GM19438 (cell line): ENCODE results near the gene RGS2.

ENCODE experiments used
- ATAC-seq: cut with Tn5 transposase; IDR thresholded peaks from one replicate; pipeline ENCODE4 v1.9.1; 2021; ENCODE audit warnings: low read depth; ENCODE audit not compliant: unreplicated experiment

Gene RGS2

DNA sequence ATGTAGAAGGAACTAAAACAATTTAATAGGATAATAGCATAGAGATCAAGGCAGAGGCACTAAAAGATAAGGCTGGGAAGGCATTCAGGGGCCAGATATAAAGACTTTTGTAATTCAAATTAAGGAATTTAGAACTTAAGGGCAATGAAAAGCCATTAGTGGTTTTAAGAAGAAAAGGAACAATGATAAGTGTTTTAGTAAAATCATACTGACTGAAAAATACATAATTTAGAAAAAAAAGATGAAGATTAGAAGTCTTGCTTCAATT lies 14.1 kb upstream of the RGS2 start:
- no peak for ATAC-seq

DNA sequence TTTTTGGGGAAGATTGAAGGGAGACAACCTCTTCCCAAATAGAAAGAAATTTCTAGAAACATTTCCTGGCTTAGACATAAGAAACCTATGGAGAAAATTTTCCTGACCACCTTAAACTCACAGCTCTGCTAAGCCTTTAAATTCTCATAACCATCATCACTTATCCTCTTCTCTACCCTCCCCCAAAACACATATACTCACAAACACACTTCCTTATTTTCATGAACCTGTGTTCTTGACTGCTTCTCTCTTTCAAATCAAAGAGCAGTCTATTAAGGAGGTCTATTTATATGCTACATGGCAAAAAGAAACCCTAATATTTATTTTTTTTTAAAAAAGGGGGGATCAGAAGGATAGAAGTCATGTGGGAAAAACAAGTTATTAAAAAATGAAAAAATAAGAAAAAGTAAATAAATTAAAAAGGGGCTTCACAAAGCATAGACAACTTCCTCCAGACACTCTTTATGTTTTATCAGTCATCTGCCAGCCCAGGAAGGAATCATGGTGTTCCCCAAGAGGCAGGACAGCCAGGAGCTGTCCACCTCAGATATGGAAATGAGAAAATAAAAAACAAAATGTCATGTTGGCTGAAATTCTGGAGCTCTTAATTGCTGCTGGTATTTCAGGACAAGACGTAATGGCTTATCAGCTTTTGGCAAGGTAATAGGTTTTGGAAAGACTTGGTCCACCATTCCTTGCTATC lies 12.8 kb upstream of the RGS2 start:
- ATAC-seq, result no peak

- no peak for ATAC-seq
Measured at GRCh38 chr1:192797143-192797542, 11.7 kb upstream of the RGS2 start.

DNA sequence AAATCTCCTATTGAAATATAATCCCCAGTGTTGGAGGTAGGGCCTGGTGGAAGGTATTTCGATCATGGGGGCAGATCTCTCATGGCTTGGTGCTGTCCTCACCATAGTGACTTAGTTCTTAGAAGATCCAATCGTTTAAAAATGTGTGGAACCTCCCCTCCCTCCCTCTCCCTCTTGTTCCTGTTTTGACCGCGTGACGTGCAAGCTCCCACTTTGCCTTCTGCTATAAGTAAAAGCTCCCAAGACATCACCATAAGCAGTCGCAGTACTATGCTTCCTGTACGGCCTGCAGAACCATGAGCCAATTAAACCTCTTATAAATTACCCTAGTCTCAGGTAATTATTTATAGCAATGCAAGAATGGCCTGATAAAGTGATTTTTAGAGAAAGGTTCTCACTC lies 10.9 kb upstream of the RGS2 start:
- no peak for ATAC-seq

GRCh38 chr1:192801451-192801850 lies 7.4 kb upstream of the RGS2 start:
- ATAC-seq, result no peak

DNA sequence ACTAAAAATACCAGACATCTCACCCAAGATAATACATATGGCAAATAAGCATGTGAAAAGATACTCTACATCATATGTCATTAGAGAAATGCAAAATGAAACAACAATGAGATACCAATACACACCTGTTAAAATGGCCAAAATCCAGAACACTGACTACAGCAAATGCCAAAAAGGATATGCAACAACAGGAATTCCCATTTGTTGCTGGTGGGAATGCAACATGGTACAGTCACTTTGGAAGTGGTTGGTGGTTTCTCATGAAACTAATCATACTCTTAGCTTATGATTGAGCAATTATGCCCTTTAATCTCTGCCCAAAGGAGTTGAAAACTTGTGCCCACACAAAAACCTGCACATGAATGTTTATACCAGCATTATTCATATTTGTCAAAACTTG lies 6.4 kb upstream of the RGS2 start:
- ATAC-seq, result no peak

GRCh38 chr1:192803501-192803900 lies 5.3 kb upstream of the RGS2 start:
- ATAC-seq, result no peak

GRCh38 chr1:192805832-192806323 lies 3.0 kb upstream of the RGS2 start:
- peak; percentile 12 for ATAC-seq

GRCh38 chr1:192807211-192808162 lies 1.4 kb upstream of the RGS2 start:
- ATAC-seq, result peak; percentile 24

- no peak for ATAC-seq
Measured at GRCh38 chr1:192808163-192808517, 699 bp upstream of the RGS2 start.

- no peak for ATAC-seq
Measured at GRCh38 chr1:192809307-192810252, 741 bp downstream of the RGS2 start.

DNA sequence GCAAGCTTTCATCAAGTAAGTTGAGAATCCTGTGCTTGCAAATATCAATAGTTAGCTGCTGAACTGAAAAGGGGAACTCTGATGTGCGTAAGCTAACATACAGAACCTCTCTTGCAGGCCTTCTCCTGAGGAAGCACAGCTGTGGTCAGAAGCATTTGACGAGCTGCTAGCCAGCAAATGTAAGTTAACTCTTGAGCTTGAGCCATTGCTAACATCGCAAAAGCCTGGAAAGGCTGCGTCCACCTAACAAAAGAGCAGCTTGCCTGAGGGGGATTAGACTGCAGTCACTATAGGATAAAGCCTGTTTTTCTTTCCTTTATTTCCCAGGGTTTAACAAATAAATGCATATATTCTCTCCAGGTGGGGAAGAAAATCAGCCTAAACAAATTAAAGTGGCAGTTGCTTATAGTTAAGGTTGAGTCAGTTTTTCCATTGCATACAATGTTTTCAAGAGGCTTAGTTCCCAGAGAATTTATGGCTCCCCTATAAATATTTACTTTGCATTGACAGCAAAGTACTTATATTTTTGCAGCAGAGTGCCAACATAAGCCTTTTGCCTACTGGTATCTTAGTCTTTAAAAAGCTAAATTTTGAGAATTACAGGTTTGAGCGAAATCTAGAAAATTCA lies 1.5 kb downstream of the RGS2 start:
- ATAC-seq, result peak; percentile 25

- no peak for ATAC-seq
Measured at GRCh38 chr1:192811006-192811405, 2.2 kb downstream of the RGS2 start.

- no peak for ATAC-seq
Measured at GRCh38 chr1:192811594-192812239, 2.9 kb downstream of the RGS2 start.

- no peak for ATAC-seq
Measured at GRCh38 chr1:192812420-192813209, 3.8 kb downstream of the RGS2 start.

DNA sequence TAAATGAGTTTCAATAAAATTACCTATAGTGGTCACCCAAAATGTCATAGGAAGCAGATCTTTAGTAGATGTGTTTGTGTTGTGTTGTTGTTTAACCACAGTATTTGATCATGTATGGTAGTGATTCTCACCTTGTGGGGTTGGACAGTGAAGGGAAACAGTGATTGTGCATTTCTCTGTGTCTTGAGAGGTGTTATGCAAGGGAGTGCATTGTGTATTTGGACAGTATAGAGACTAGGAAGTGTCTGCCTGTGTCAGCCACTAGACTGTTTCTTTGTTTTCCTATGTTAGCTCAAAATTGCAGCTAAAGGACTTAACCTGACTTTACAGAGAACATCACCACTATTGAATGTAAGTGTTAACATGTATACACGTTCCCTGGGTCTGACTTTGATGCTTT lies 6.0 kb downstream of the RGS2 start:
- no peak for ATAC-seq

DNA sequence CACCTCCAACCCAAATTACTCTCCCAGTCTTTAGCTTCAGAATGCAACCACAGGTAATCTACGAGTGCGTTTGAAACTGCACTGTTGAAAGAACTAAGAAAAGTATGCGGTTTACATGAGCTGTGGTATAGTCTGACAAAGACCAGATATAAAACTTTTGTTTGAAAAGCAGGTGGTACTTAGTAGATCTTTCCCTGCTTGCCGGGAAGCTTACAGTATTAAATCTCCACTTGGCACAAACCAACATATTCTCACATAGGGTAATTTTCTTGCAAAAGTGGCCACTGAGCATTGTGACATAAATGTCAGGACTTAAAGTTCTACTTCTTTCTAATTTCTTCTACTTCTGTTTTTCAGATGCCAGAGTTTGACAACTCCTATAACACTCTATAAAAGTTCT lies 8.4 kb downstream of the RGS2 start:
- ATAC-seq, result no peak

GRCh38 chr1:192821296-192821695 lies 12.5 kb downstream of the RGS2 start:
- no peak for ATAC-seq

DNA sequence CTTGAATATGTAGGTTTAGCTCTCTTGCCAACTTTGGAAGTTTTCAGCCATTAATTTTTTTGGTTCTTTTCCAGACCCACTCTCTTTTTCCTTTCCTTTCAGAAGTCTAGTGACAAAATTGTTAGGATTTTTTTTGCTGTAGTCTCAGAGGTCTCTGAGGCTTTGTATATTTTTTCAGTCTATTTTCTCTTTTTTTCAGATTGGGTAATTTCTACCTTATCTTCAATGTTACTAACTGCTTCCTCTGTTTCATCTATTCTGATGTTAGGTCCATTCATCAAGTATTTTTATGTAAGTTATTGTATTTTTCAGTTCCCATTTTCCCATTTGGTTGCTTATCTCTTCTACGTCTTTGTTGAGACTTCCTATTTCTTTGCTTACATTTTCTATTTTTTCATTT lies 15.7 kb downstream of the RGS2 start:
- ATAC-seq, result no peak
